GM19468 (cell line): Measurements from ENCODE around the gene MDFI.

ENCODE experiments used
- ATAC-seq: cut with Tn5 transposase; IDR thresholded peaks from one replicate; pipeline ENCODE4 v1.9.1; 2021; ENCODE audit warnings: mild to moderate bottlenecking, moderate library complexity, moderate number of reproducible peaks; ENCODE audit not compliant: unreplicated experiment; ENCODE audit errors: extremely low read depth

MDFI gene

GRCh38 chr6:41630946-41631345 lies 7.3 kb upstream of the MDFI start:
- ATAC-seq, result no peak

DNA sequence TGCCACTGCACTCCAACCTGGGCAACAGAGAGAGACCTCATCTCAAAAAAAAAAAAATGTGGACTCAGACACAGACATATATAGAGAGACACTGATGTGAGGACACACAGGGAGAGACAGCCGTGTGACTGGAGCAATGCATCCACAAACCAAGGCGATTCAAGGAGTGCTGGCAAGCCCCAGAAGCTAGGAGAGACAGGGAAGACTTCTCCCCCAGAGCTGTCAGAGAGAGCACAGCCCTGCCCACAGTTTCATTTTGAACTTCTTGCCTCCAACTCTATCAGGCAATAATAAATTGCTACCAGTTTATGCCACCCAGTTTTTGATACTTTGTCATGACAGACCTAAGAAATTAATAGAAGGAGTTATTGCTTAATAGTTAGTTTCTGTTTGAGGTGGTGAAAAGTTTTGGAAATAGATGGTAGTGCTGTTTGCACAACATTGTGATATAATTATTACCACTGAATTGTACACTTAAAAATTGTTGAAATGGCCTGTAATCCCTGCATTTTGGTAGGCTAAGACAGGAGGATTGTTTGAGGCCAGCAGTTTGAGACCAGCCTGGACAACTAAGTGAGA lies 5.1 kb upstream of the MDFI start:
- ATAC-seq, result no peak

DNA sequence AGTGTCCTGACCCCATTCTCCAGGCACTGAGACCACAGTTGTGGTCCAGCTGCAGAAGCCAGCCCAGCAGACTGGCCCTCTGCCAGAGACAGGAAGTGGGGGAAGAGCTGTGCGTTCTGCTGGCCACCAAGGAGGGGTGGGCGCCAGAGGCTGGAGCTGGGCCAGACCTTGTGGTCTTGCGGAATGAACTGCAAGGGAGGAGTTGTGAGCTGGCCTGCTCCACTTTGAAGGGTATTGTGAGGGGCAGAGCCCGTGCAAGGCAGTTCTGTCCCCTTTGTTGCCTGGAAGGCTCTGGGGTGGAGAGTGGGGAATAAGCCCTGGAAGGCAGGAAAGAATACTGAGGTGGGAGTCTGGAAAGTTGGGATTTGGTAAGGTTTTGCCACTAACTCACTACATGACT lies 3.6 kb upstream of the MDFI start:
- ATAC-seq, result no peak

DNA sequence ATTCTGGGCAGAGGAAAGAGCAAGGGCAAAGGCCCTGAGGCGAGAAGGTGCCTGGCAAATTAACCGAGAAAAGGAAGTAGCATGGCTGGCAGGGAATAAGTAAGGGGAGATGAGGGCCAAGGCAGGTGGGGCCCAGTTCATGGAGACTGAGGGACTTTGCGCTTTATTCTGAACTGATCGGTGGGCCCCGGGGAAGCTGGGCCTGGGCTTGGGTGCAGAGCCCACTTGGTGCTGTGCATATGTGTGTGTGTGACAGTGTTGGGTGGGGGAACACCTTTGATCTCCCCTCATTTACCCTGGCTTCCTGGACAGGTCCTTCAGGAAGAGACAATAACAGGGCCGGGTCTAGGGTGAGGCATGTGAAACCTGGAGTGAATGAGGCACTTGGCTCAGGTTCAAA lies 2.9 kb upstream of the MDFI start:
- ATAC-seq, result no peak

- no peak for ATAC-seq
Observed at GRCh38 chr6:41636833-41637193, 1.5 kb upstream of the MDFI start.

GRCh38 chr6:41637194-41638001 lies 870 bp upstream of the MDFI start:
- no peak for ATAC-seq

- no peak for ATAC-seq
Observed at GRCh38 chr6:41638935-41639808, 904 bp downstream of the MDFI start.

- ATAC-seq, result no peak
Observed at GRCh38 chr6:41639809-41640371, 1.6 kb downstream of the MDFI start.

DNA sequence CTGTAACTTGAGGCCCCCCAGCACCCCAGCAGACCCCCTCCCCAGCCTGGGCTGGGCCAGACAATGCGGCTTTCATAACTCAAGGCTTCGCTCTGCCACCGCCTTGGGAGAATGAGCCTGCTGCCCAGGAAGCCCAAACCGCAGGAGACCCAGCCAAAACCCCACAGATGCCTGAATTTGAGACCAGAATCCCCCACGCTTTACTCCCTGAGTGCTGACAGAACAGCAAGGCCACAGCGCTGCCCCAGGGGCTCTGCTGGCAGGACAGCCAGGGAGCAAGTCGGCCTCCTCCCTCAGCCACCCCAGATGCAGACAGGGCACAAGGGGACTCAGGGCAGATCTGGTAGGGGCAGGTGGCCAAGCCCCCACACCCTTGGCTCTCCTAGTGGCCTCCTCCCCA lies 2.2 kb downstream of the MDFI start:
- ATAC-seq, result no peak

GRCh38 chr6:41641352-41641925 lies 3.2 kb downstream of the MDFI start:
- ATAC-seq, result no peak

GRCh38 chr6:41642090-41642959 lies 4.1 kb downstream of the MDFI start:
- ATAC-seq, result no peak

- no peak for ATAC-seq
Observed at GRCh38 chr6:41642960-41643898, 5.0 kb downstream of the MDFI start.

DNA sequence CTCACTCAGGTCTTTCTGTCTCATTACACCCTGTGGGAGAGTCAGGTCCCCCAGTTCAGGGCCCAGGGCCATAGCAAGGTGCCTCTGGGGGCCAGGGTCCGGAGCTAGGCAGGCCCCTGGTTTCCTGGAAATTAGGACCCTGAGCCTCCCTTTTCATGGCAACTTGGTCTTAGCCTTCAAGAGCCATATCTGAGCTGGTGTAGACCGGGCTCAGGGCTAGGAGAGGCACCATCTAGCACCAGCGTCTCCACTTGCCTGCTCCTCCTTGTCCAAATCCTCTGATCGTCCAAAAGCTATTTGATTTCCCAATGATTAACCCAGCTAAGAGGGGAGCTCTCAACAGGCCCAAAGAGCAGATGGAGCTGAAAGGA lies 5.6 kb downstream of the MDFI start:
- ATAC-seq, result no peak

GRCh38 chr6:41644297-41644879 lies 6.1 kb downstream of the MDFI start:
- ATAC-seq, result no peak

- no peak for ATAC-seq
Observed at GRCh38 chr6:41645007-41645618, 6.8 kb downstream of the MDFI start.

- no peak for ATAC-seq
Observed at GRCh38 chr6:41646026-41646795, 7.9 kb downstream of the MDFI start.

- ATAC-seq, result no peak
Observed at GRCh38 chr6:41647061-41647511, 8.8 kb downstream of the MDFI start.
